ENCODE results near the gene CRACR2A.

Gene CRACR2A

GRCh38 chr12:3751151-3752095 is 1.5 kb downstream of the CRACR2A start:
- DNase-seq: no peak

DNA sequence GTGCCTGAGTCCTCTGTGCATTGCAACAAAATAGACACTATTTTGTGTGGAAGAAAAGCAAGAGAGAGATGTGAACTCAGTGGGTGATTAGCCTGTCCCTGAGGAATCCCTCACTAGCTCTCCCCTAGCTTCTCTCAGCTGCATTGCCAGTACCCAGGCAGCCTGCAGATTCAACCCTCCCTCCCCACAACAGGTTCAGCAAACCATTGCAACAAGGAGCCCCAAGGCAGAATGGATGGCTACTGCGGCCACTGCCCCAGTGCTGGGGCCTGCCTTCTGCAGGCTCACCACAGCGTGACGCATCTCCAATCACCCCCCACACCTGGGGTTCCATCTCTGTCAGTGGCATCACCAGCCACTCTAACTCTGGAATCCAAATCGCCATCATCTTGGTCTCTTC is 2.3 kb downstream of the CRACR2A start:
- DNase-seq: no peak

DNA sequence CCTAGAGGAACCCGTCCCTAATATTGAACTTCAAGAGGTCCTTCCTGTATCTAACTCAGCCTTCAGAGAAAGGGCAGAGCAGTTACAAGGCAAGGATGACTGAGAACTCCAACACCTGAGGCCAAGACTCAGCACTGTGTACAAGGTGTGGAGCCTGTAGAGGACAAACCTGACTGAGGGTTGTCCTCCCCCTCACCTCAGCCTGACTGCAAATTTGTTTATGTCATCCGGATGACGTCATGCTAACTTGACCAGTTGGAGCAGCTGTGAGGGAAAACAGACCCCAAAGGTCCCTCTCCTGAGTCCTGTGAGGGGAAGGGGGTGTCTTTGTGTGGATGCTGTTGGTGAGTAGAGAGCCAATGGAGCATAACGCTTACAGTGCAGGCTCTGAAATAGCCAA is 4.3 kb downstream of the CRACR2A start:
- no peak for DNase-seq

GRCh38 chr12:3747976-3748619 is 4.8 kb downstream of the CRACR2A start:
- DNase-seq: no peak

- no peak for DNase-seq
Observed at GRCh38 chr12:3747543-3747942, 5.4 kb downstream of the CRACR2A start.

GRCh38 chr12:3746758-3747157 is 6.2 kb downstream of the CRACR2A start:
- DNase-seq: no peak

DNA sequence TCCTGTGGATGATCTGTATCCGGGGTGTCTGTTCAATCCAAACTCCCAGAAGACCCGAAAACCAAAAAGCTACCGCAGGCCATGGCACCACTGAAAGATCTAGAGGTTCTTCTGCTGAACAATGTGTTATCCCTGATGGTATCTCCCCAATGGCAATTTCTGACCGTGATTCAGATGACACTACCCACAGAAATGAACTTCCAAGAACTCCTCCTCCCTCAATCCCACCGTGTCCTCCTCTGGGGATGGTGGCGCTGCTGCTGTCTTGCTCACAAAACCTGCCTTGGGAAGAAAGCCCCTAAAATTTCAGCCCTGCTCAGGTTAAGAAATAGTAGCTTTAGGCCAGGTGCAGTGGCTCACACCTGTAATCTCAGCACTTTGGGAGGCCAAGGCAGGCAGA is 7.8 kb downstream of the CRACR2A start:
- no peak for DNase-seq

GRCh38 chr12:3744229-3744901 is 8.5 kb downstream of the CRACR2A start:
- DNase-seq: no peak

GRCh38 chr12:3743803-3744202 is 9.1 kb downstream of the CRACR2A start:
- no peak for DNase-seq

GRCh38 chr12:3741882-3742672 is 10.8 kb downstream of the CRACR2A start:
- DNase-seq: no peak

DNA sequence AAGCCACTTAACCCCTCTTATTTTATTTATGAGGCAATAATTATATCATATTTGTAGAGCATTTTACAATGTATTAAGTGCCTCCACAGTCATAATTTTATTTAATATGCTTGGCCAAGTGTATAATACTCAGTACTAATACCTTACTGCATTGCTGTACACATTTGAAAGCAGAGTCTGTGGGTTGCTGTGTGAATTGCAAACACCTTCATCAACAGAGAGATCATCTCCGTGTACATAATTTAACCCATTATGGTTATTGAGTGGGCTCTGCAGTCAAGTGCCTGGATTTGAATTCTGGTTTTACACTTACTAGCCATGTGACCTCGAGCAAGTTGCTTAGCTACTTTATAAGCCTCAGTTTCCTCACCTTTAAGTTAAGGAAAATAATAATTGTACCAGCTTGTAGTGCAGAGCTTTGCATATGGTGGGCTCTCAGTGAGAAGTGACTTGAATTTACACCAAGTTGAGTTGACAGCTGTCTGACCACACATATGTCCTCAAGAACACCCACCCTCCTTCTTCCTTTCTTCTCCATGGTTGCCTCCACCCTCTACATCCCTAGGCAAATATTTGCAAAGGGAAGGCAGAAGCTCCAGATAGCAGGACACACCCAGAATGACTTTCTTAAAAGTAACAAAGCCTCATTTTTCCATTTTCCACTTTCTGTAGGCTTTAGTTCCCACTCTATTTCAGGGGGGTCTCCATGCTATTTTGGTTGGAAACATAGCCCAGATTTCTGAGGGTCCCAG is 12.3 kb downstream of the CRACR2A start:
- no peak for DNase-seq

DNA sequence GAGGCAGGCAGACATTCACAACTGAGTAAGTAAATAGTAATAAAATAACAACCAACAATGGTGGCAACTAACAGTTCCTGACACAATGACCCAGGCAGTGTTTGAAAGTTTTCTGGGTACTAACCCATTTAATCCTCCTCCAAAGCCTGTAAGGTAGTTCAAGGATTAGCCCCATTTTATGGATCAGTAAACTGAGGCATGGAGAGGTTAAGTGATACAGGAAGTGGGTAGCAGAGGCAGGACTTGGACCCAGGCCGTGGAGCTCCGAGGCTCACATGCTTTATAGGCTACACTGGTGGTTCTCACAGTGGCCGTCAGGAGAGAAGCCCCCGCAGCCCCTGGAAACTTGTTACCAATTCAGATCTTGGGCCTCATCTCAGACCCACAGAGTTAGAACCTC is 17.5 kb downstream of the CRACR2A start:
- DNase-seq: no peak

DNA sequence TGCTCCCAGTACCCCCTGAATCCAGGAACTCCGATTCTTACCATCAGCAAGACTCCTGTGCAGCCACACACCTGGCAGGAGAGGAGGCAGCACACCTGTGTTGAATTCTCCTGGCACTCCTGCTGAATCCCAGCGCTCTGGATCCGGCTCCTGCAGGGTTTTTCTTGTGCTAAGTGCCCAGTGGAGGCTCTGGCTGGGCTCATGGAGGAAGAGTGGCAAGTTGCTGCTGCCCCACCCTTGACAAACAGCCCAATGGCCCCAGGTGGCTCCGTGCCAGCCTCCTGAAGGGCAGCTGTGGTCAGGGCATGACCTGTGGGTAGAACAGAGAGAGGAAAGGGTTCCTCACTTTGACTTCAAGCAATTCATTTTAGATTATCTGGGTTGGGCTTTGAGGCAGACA is 20.0 kb downstream of the CRACR2A start:
- DNase-seq: no peak

- no peak for DNase-seq
Observed at GRCh38 chr12:3730111-3730510, 22.8 kb downstream of the CRACR2A start.

GRCh38 chr12:3728686-3729085 is 24.2 kb downstream of the CRACR2A start:
- no peak for DNase-seq

GRCh38 chr12:3727877-3728632 is 24.9 kb downstream of the CRACR2A start:
- no peak for DNase-seq

GRCh38 chr12:3727354-3727753 is 25.6 kb downstream of the CRACR2A start:
- no peak for DNase-seq

DNA sequence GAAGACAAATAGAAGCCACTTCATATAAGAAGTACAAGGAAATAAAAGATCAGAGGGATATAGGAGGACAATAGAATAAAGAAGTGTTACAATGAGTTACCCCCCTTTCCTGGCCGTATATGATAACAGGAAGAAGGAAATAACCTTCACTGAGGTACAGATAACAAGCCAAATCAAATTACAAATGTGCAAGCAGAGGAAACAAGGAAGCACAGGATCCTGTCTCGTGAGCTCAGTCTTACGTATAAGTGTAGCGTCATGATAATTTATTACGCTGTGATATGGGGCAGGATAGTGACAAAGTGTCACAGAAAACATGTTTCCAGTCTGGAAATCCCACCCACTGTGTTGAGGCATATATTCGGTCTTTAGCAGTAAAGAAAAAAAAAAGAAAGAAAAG is 26.5 kb downstream of the CRACR2A start:
- peak; percentile 70 for DNase-seq

- no peak for DNase-seq
Observed at GRCh38 chr12:3725388-3726115, 27.4 kb downstream of the CRACR2A start.

DNA sequence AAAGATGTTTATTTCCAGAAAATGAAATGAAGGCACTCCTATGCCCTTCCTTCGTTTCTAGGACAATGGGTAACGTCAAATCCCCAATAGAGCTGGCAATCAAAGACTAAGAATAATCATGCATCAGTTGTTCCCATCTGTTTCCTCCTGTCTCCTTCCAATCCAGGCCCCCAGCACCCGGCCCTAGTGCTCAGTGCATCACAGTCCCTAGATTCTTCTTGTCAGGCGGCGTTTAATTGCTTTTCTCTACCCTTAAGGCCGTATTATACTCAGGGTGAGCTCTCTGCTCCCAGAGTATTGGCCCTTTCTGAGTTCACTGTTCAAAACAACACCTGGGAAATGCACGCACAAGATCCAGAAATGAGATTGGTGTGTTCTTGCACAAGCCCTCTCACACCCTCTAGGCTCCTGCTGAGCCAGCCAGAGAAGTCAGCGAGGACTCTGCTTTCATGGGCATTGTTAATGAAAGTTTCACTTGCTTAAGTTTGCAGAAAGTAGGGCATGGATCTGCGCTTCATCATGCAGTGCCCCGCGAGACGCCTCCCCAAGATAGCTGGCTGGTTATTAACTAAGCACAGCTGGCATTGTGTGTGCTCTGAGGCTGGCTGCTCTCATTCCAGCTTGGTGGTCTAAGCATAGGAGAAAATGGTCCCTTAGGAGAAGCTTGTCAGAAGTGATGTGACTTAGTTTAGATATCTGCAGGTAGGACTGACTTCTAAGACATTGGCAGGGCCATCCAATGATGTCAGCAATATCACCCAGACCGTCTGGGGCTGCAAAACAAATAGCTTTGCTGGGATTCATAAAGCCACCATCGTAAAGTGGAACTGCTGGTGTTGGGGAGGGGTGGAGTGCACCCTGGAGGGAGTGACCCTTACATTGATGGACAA is 28.7 kb downstream of the CRACR2A start:
- DNase-seq: no peak

All from NCI-H2029 treated with DMSO at 0.1 percent for 48 hours (cell line).